ENCODE results near the gene UBQLNL. TPM values are rescaled to one million over a fixed set of nuclear protein-coding genes. Genes with fewer than 3 reads are reported as not detected.

The UBQLNL gene
- total RNA-seq, 1 donor from 2014 or later = 0.19 TPM

DNA sequence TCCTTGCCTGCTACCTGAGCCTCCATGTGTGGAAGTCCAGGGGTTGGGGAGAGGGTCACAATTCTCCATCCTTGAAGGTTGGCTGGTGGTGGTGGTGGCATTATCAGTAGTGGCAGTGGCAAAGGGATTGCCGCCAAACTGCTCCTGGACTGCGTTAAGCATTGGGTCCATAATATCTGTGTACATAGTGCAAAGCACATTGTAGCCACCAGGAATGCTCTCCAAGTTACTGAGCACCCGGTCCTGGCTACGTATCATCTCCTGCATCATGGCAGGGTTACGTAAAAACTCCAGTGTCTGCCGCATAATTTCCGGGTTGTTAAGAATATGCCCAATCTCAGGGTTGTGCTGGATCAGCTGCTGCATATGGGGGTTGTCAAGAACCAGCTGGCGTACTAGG, 7.9 kb downstream of the UBQLNL start:
- no peaks in the 10 kb centered on the region for H3K27me3 ChIP-seq
- H3K27ac ChIP-seq = no peak overlapping the region
- H2AFZ ChIP-seq (replicated peaks) = no peak overlapping the region
- H3K4me1 ChIP-seq = no peaks in the 10 kb centered on the region
- H3K4me3 Mint-ChIP-seq = no peak overlapping the region
- H3K27me3 Mint-ChIP-seq (ENCODE audit: insufficient read depth, low read depth) = peaks cover 4% of the 10 kb centered on the region
- H3K36me3 ChIP-seq = no peaks in the 10 kb centered on the region
- no peaks in the 10 kb centered on the region for H3K79me2 ChIP-seq (ENCODE audit: low read depth)
- H3K9ac ChIP-seq = no peak overlapping the region
- H3K9me3 Mint-ChIP-seq = no peaks in the 10 kb centered on the region
- no peak overlapping the region for H3K4me3 ChIP-seq
- no peak overlapping the region for H3K27ac Mint-ChIP-seq
- H3K4me1 Mint-ChIP-seq = no peaks in the 10 kb centered on the region
- H3K4me2 ChIP-seq = no peak overlapping the region
- TF ChIP-seq EZH2phosphoT487 (IDR thresholded peaks at IDR 0.05) (no peak), EZH2 (IDR thresholded peaks at IDR 0.05) (no peak)
- TF ChIP-seq, protein P1, sequence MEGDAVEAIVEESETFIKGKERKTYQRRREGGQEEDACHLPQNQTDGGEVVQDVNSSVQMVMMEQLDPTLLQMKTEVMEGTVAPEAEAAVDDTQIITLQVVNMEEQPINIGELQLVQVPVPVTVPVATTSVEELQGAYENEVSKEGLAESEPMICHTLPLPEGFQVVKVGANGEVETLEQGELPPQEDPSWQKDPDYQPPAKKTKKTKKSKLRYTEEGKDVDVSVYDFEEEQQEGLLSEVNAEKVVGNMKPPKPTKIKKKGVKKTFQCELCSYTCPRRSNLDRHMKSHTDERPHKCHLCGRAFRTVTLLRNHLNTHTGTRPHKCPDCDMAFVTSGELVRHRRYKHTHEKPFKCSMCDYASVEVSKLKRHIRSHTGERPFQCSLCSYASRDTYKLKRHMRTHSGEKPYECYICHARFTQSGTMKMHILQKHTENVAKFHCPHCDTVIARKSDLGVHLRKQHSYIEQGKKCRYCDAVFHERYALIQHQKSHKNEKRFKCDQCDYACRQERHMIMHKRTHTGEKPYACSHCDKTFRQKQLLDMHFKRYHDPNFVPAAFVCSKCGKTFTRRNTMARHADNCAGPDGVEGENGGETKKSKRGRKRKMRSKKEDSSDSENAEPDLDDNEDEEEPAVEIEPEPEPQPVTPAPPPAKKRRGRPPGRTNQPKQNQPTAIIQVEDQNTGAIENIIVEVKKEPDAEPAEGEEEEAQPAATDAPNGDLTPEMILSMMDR (IDR thresholded peaks at IDR 0.05) = no peak
- no peaks in the 10 kb centered on the region for H3K36me3 Mint-ChIP-seq
- DNase-seq (ENCODE audit: low spot score) = no peak
- H4K20me1 ChIP-seq (ENCODE audit: low read depth) = no peaks in the 10 kb centered on the region
- H3F3A ChIP-seq (ENCODE audit: low read depth) = no peaks in the 10 kb centered on the region
- H3K9me3 ChIP-seq (ENCODE audit: low read depth) = no peaks in the 10 kb centered on the region

DNA sequence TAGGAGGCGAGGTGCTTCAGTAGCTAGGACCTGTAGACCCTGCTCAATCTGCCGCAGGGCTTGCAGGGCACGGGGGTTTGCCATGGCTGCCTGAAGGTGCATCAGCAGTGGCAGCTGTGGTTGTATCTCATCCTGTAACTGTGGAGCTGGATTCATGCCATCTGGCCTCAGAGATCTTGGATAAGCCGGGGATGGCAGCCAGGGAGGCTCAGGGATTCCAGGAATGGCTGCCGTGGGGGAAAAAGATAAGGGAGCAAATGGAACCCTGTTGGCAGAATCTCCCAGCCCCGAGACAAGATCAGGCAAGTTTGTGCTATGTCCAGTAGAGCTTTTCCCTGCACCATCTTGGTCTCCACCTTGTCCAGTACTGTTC, 8.6 kb downstream of the UBQLNL start:
- H3K4me1 Mint-ChIP-seq = no peaks in the 10 kb centered on the region
- H3K4me3 Mint-ChIP-seq = no peak overlapping the region
- H3K27me3 ChIP-seq = no peaks in the 10 kb centered on the region

DNA sequence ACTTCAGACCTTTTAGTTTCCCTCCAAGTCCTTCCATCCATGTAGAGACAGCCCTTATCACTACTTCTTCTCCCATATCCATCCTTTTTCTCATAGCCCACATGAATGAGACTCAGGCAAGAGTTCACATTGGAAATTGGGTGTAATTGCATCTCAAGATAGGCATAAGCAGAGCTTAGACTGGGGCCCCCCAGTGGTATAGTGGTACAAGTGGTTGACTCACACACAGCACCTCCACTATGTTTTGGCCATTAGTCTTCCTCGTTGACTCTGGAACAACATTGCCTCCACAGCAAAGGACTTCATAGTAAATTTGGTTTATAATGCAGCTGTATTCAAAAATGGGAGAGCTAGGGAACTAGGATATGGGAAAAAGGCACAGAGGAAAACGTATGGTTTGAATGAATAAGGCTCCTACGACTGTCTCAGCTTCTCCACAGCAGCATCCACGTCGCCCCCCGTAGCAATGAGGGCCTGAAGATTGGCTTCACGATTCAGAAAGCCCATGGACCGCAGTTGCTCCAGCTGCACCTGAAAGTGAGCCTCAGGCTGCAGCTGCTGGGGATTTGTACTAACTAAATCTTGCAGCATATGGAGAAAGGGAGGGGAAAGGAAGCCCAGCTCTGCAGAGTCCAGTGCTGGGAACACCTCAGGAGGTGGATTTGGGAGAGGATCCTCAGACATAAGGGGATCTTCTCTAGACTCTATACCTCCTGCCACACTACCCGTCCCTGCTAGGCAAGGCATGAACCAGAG, 9.1 kb downstream of the UBQLNL start:
- Mint-ChIP-seq H3K36me3 (no peaks in the 10 kb centered on the region), H3K4me1 (no peaks in the 10 kb centered on the region), H3K9me3 (no peaks in the 10 kb centered on the region), H3K27ac (no peak overlapping the region), H3K4me3 (no peak overlapping the region), H3K27me3 (ENCODE audit: insufficient read depth, low read depth) (peaks cover 4% of the 10 kb centered on the region)
- Histone ChIP-seq H3K9ac (no peak overlapping the region), H3F3A (ENCODE audit: low read depth) (no peaks in the 10 kb centered on the region), H3K4me1 (no peaks in the 10 kb centered on the region), H2AFZ (replicated peaks) (no peak overlapping the region), H3K79me2 (ENCODE audit: low read depth) (no peaks in the 10 kb centered on the region), H3K36me3 (no peaks in the 10 kb centered on the region), H3K9me3 (ENCODE audit: low read depth) (no peaks in the 10 kb centered on the region), H3K4me3 (no peak overlapping the region), H3K27ac (no peak overlapping the region), H4K20me1 (ENCODE audit: low read depth) (no peaks in the 10 kb centered on the region), H3K4me2 (no peak overlapping the region), H3K27me3 (no peaks in the 10 kb centered on the region)
- no peak for DNase-seq (ENCODE audit: low spot score)
- no peak for TF ChIP-seq EZH2 (IDR thresholded peaks at IDR 0.05)
- no peak for TF ChIP-seq EZH2phosphoT487 (IDR thresholded peaks at IDR 0.05)
- TF ChIP-seq, protein P1 (IDR thresholded peaks at IDR 0.05) = no peak

More for the DNA sequence above, 8.6 kb downstream of the UBQLNL start:
- DNase-seq (ENCODE audit: low spot score) = no peak
- H3K9me3 ChIP-seq (ENCODE audit: low read depth) = no peaks in the 10 kb centered on the region
- no peak overlapping the region for H3K4me2 ChIP-seq
- no peaks in the 10 kb centered on the region for H3F3A ChIP-seq (ENCODE audit: low read depth)
- H2AFZ ChIP-seq (replicated peaks) = no peak overlapping the region
- no peaks in the 10 kb centered on the region for H3K79me2 ChIP-seq (ENCODE audit: low read depth)
- H3K9ac ChIP-seq = no peak overlapping the region
- no peak overlapping the region for H3K4me3 ChIP-seq
- no peaks in the 10 kb centered on the region for H3K36me3 ChIP-seq
- H3K27ac ChIP-seq = no peak overlapping the region
- Mint-ChIP-seq H3K36me3 (no peaks in the 10 kb centered on the region), H3K27me3 (ENCODE audit: insufficient read depth, low read depth) (peaks cover 4% of the 10 kb centered on the region), H3K9me3 (no peaks in the 10 kb centered on the region), H3K27ac (no peak overlapping the region)
- TF ChIP-seq EZH2phosphoT487 (IDR thresholded peaks at IDR 0.05) = no peak
- no peaks in the 10 kb centered on the region for H4K20me1 ChIP-seq (ENCODE audit: low read depth)
- H3K4me1 ChIP-seq = no peaks in the 10 kb centered on the region

DNA sequence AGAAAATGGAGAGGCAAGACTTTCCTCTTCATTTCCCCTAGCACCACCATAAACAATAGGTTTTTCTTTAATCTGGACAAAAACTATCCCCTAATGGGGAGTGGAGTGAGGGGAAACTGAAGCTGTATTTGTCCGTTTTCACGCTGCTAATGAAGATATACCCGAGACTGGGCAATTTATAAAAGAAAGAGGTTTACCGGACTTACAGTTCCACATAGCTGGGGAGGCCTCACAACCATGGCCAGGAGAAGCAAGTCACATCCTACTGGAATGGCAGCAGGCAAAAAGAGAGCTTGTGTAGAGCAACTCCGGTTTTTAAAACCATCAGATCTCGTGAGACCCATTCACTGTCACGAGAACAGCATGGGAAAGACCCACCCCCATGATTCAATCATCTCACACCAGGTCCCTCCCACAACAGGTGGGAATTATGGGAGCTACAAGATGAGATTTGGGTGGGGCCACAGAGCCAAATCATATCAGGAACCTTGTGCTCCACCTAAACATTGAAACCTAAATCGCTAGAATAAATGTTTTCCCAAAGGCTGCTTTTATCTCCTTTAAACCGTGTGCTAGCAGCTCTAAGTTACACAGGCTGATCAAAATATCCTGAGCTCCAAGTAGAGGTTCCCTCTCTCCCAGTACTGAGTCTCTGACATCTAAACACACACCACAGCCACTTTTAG, 11.0 kb downstream of the UBQLNL start:
- Histone ChIP-seq H2AFZ (replicated peaks) (no peak overlapping the region), H3K9me3 (ENCODE audit: low read depth) (no peaks in the 10 kb centered on the region)
- H3K9me3 Mint-ChIP-seq = no peaks in the 10 kb centered on the region

More for the DNA sequence above, 11.0 kb downstream of the UBQLNL start:
- H3F3A ChIP-seq (ENCODE audit: low read depth) = no peaks in the 10 kb centered on the region
- H3K9ac ChIP-seq = no peak overlapping the region
- TF ChIP-seq EZH2phosphoT487 (IDR thresholded peaks at IDR 0.05) (no peak), EZH2 (IDR thresholded peaks at IDR 0.05) (no peak)
- TF ChIP-seq, protein P1 (IDR thresholded peaks at IDR 0.05) = no peak
- no peak overlapping the region for H3K4me2 ChIP-seq
- Mint-ChIP-seq H3K4me3 (no peak overlapping the region), H3K4me1 (no peaks in the 10 kb centered on the region), H3K27me3 (ENCODE audit: insufficient read depth, low read depth) (peaks cover 4% of the 10 kb centered on the region), H3K27ac (no peak overlapping the region), H3K36me3 (no peaks in the 10 kb centered on the region)
- no peaks in the 10 kb centered on the region for H3K79me2 ChIP-seq (ENCODE audit: low read depth)
- no peak overlapping the region for H3K4me3 ChIP-seq
- no peaks in the 10 kb centered on the region for H3K4me1 ChIP-seq
- H3K36me3 ChIP-seq = no peaks in the 10 kb centered on the region
- DNase-seq (ENCODE audit: low spot score) = no peak
- no peaks in the 10 kb centered on the region for H3K27me3 ChIP-seq
- no peak overlapping the region for H3K27ac ChIP-seq
- no peaks in the 10 kb centered on the region for H4K20me1 ChIP-seq (ENCODE audit: low read depth)

All from neural progenitor cell (in vitro differentiated cells).